Upper lobe of right lung (tissue), 1 donor: ENCODE data around the gene ZDHHC17. TPM values are rescaled to one million over a fixed set of nuclear protein-coding genes. Genes with fewer than 3 reads are reported as not detected.

Experiments
- ATAC-seq: fragments of 200-7000 bp; cut with Tn5 transposase; one replicate; pipeline ENCODE4 v1.9.1; 2020; ENCODE audit warnings: mild to moderate bottlenecking, moderate library complexity
- DNase-seq: peaks from one replicate; pipeline ENCODE4 v3.0.0-alpha.2; 2020
- H3K27ac ChIP-seq: fragments of 200-600 bp; one replicate; pipeline ENCODE4 v1.8.0; 2022
- H3K27me3 ChIP-seq: fragments of 200-600 bp; one replicate; pipeline ENCODE4 v1.8.0; 2022; ENCODE audit warnings: mild to moderate bottlenecking
- H3K36me3 ChIP-seq: fragments of 200-600 bp; one replicate; pipeline ENCODE4 v1.8.0; 2022
- H3K4me1 ChIP-seq: fragments of 200-600 bp; one replicate; pipeline ENCODE4 v1.8.0; 2022
- H3K4me3 ChIP-seq: fragments of 200-600 bp; one replicate; pipeline ENCODE4 v1.8.0; 2022; ENCODE audit warnings: mild to moderate bottlenecking
- H3K9me3 ChIP-seq: fragments of 200-600 bp; one replicate; pipeline ENCODE4 v1.8.0; 2022
- intact Hi-C: fragments of 100-400 bp; cut with DNase I; formaldehyde crosslinking; loops from one replicate; pipeline ENCODE4 v1.11.0; 2022
- total RNA-seq: library from RNA; stranded (reverse); fragmentation: NEBNext Ultra II Directional; extraction: Animal tissue kit (Norgen Biotek cat#: 25700); gene quantifications from one replicate; pipeline ENCODE4 v1.2.1, GENCODE V29; 2021
- TF ChIP-seq, protein P1 (sequence below): fragments of 200-600 bp; IDR thresholded peaks from one replicate; pipeline ENCODE4 v1.8.0; 2022; ENCODE audit warnings: antibody characterized with exemption
- donor health status: DM: no; HTN: yes; CAD: no; lungs with severe emphysema.

Gene ZDHHC17
- total RNA-seq, 1 donor from 2014 or later, result 35.0 TPM

DNA sequence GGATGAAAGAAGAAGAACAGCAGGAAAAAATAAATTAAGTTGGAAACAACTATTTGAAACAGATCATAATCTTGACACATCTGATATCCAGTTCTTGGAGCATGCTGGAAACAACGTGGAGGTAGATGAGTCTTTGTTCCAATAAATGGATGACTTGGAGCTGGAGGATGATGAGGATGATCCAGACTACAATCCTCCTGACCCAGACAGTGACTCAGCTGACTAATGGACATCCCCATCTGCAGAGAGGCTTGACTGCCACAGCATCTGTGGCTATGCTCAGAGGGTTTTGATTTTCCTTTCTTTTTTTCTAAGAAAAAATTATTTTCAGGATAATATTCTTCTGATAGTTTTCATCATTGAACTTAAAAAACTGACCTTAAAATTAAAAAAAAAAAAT lies 6.2 kb upstream of the ZDHHC17 start:
- no peak for DNase-seq
- Histone ChIP-seq H3K27ac (no peak overlapping the region), H3K27me3 (no peaks in the 10 kb centered on the region), H3K4me3 (no peak overlapping the region), H3K36me3 (no peaks in the 10 kb centered on the region), H3K9me3 (no peaks in the 10 kb centered on the region), H3K4me1 (peaks cover 1% of the 10 kb centered on the region)
- intact Hi-C loops, result no loop called here
- no peak for ATAC-seq
- TF ChIP-seq, protein P1, sequence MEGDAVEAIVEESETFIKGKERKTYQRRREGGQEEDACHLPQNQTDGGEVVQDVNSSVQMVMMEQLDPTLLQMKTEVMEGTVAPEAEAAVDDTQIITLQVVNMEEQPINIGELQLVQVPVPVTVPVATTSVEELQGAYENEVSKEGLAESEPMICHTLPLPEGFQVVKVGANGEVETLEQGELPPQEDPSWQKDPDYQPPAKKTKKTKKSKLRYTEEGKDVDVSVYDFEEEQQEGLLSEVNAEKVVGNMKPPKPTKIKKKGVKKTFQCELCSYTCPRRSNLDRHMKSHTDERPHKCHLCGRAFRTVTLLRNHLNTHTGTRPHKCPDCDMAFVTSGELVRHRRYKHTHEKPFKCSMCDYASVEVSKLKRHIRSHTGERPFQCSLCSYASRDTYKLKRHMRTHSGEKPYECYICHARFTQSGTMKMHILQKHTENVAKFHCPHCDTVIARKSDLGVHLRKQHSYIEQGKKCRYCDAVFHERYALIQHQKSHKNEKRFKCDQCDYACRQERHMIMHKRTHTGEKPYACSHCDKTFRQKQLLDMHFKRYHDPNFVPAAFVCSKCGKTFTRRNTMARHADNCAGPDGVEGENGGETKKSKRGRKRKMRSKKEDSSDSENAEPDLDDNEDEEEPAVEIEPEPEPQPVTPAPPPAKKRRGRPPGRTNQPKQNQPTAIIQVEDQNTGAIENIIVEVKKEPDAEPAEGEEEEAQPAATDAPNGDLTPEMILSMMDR, result no peak

DNA sequence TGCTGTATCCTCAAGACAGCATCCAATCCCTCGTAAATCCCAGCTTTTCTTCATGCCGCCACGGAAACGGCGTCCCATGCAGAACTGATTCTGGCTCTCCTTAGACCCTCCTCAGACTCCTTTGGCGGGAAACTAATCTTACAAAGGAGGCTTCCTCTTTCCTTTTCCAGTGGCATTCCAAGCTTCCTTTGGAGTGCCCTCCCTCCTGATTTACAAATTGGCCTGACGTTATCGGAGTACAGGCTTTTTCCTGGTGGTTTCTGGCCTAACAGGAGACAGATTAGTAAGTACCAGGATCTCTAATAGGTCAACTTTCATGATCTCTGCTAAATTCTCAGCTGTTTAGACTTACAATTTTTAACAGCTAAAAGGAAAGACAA lies 1.3 kb upstream of the ZDHHC17 start:
- TF ChIP-seq, protein P1, result no peak
- ATAC-seq (no peak), DNase-seq (no peak)
- Histone ChIP-seq H3K9me3 (no peaks in the 10 kb centered on the region), H3K27me3 (no peaks in the 10 kb centered on the region), H3K4me1 (peaks cover 23% of the 10 kb centered on the region), H3K27ac (peak overlapping the region; percentile 98), H3K36me3 (no peaks in the 10 kb centered on the region), H3K4me3 (peak overlapping the region; percentile 79)
- intact Hi-C loops, result no loop called here

DNA sequence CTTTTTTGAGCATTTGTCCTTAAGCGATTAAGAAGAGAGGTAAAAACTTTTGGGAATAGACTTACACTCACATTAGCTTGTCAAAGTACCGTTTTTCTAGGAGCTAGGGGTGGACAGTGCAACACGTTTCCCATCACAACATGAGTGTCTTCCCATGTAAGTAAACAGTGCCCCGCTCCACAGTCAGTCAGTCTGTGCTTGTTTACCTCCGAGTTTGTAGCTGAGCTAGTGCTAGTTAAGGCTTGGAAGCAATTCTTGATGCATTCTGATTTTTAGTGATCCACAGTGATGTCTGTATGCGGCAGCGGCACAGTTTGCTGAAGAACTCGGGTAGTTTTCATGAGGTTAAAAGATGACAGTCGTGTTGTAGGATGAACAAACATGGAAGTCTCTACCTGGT lies 941 bp downstream of the ZDHHC17 start:
- DNase-seq, result no peak
- H3K4me1 ChIP-seq, result peaks cover 37% of the 10 kb centered on the region

DNA sequence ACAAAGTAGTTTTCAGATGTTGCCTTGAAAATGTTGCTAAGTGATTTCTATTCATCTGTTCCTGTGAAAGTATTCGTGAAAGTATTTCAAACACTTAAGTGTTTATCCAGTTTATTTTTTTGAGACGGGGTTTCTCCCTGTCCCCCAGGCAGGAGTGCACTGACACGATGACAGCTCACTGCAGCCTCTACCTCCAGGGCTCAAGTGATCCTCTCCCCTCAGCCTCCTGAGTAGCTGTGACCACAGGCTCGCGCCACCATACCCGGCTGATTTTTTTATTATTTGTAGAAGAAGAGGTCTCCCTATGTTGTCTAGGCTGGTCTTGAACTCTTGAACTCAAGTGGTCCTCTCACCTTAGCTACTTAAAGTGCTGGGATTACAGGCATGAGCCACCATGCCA lies 1.7 kb downstream of the ZDHHC17 start:
- H3K27me3 ChIP-seq, result no peaks in the 10 kb centered on the region
- peak overlapping the region; percentile 98 for H3K27ac ChIP-seq
- peak overlapping the region; percentile 79 for H3K4me3 ChIP-seq
- DNase-seq (no peak), ATAC-seq (no peak)
- intact Hi-C loops, result no loop called here
- H3K9me3 ChIP-seq, result no peaks in the 10 kb centered on the region
- H3K4me1 ChIP-seq, result peaks cover 37% of the 10 kb centered on the region
- no peaks in the 10 kb centered on the region for H3K36me3 ChIP-seq
- TF ChIP-seq, protein P1, result no peak

More for the DNA sequence above, 941 bp downstream of the ZDHHC17 start:
- TF ChIP-seq, protein P1, result no peak
- H3K27me3 ChIP-seq, result no peaks in the 10 kb centered on the region
- peak overlapping the region; percentile 98 for H3K27ac ChIP-seq
- H3K4me3 ChIP-seq, result peak overlapping the region; percentile 79
- intact Hi-C loops, result no loop called here
- H3K9me3 ChIP-seq, result no peaks in the 10 kb centered on the region
- ATAC-seq, result no peak
- H3K36me3 ChIP-seq, result no peaks in the 10 kb centered on the region

DNA sequence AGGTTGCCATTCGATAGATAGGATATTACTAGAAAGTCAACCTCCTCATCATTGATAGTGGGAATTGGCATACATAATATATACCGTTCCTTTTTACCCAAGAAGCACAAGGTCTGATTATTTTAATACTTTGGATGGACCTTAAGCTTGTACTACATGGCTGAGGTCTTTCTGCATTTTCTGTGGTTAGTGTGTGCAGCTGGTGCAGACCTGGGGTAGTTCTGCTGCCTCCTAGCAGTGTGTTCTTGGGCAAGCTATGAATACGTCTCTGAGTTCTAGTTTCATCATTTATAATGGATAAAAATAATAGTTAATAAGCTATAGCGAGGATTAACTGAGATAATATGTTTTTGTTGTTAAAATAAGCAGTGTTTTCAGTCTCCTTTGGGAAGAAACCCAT lies 2.2 kb downstream of the ZDHHC17 start:
- intact Hi-C loops, result no loop called here
- no peaks in the 10 kb centered on the region for H3K9me3 ChIP-seq
- no peaks in the 10 kb centered on the region for H3K27me3 ChIP-seq
- no peaks in the 10 kb centered on the region for H3K36me3 ChIP-seq
- H3K4me1 ChIP-seq, result peaks cover 42% of the 10 kb centered on the region
- no peak overlapping the region for H3K27ac ChIP-seq
- H3K4me3 ChIP-seq, result no peak overlapping the region
- ATAC-seq, result no peak
- TF ChIP-seq, protein P1, result no peak
- no peak for DNase-seq

DNA sequence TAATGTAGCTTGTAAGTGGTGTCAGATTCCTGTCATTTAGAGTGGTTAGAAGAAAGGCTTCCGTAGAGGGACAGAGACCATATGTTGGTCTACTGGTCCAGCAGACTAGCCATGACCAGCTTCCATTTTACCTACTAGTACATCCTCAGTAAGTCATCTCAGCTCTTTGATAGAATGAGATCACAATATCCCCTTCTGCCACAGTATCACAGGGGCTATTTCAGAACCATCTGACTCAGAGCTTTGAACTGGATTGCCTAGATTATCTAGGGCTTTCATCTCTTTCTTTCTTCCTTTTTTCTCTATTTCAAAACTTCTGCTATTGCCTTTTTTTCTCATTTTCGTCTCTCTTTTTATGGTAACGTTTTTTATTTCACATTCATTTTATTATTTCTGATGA lies 4.7 kb downstream of the ZDHHC17 start:
- Histone ChIP-seq H3K9me3 (no peaks in the 10 kb centered on the region), H3K27ac (no peak overlapping the region), H3K4me1 (peaks cover 39% of the 10 kb centered on the region), H3K36me3 (no peaks in the 10 kb centered on the region), H3K27me3 (no peaks in the 10 kb centered on the region), H3K4me3 (no peak overlapping the region)
- TF ChIP-seq, protein P1, result no peak
- ATAC-seq (no peak), DNase-seq (no peak)
- intact Hi-C loops, result no loop called here
